Endothelial cell of umbilical vein (primary cell): Measurements from ENCODE around the gene TUT7. TPM values are rescaled to one million over a fixed set of nuclear protein-coding genes. Genes with fewer than 3 reads are reported as not detected.
A peak's percentile ranks its signal among the peaks of the same experiment; 100 is the strongest.

Experiments used
- BruUV-seq: library from RNA; stranded (reverse); fragments of 400-500 nt; replicated peaks from 2 replicates; lab custom pipeline; 2021; lab: Mats Ljungman, UMichigan
- CTCF ChIA-PET: fragments of 300-600, 350-600 bp; sonication (Branson Sonifier 250); formaldehyde crosslinking; loops from one replicate; lab custom pipeline; 2021; ENCODE audit warnings: antibody characterized with exemption, inconsistent platforms; lab: Charles Lee
- POLR2A ChIA-PET: fragments of 300-600, 350-600 bp; sonication (Branson Sonifier 250); formaldehyde crosslinking; loops from one replicate; lab custom pipeline; 2021; ENCODE audit warnings: antibody characterized with exemption, inconsistent platforms; lab: Charles Lee
- DNase-seq: peaks from one replicate; pipeline ENCODE4 v3.0.0-alpha.2; 2011; ENCODE audit warnings: low read depth, low spot score
- FAIRE-seq: peaks from 2 replicates; lab custom pipeline; 2011; peaks lifted over from hg19 to GRCh38; lab: Jason Lieb, UNC
- H2AFZ ChIP-seq: 2 replicates; pipeline ENCODE4 v1.6.0; 2012; ENCODE audit warnings: low read depth, low read length, control low read depth, inconsistent platforms
- H3K27ac ChIP-seq: 2 replicates; pipeline ENCODE4 v1.5.1; 2011; ENCODE audit warnings: low read depth, mild to moderate bottlenecking, control low read depth, low read length, moderate library complexity; ENCODE audit not compliant: insufficient read depth
- H3K27me3 ChIP-seq, 2 experiments: 2 replicates each; pipeline versions ENCODE4 v1.6.0 to v1.6.1; 2011; ENCODE audit warnings: low read length in 2 of 2, mixed read lengths in 1 of 2; ENCODE audit not compliant: control insufficient read depth in 2 of 2, insufficient read depth in 2 of 2
- H3K36me3 ChIP-seq, 2 experiments: 2 replicates in 1 of 2; 3 replicates in 1 of 2; pipeline ENCODE4 v1.5.1; 2011; ENCODE audit warnings: low read length in 2 of 2, mild to moderate bottlenecking in 1 of 2, moderate library complexity in 1 of 2; ENCODE audit not compliant: control insufficient read depth in 2 of 2, insufficient read depth in 2 of 2; ENCODE audit errors: extremely low read depth in 1 of 2
- H3K4me1 ChIP-seq: 3 replicates; pipeline ENCODE4 v1.5.1; 2011; ENCODE audit warnings: mild to moderate bottlenecking, low read length; ENCODE audit not compliant: control insufficient read depth, insufficient read depth; ENCODE audit errors: extremely low read depth
- H3K4me2 ChIP-seq: 2 replicates; pipeline ENCODE4 v1.6.1; 2011; ENCODE audit warnings: low read length, control low read depth, mixed read lengths; ENCODE audit not compliant: insufficient read depth
- H3K4me3 ChIP-seq, 3 experiments: fragments of 200-600 bp in 1 of 3; sonication (generic), shearing (Covaris generic) in 1 of 3; replicated peaks in 1 of 3; 2 replicates each; pipeline ENCODE4 v1.5.1; 2011 to 2016; ENCODE audit warnings: control low read depth in 3 of 3, low read length in 3 of 3, mild to moderate bottlenecking in 2 of 3, inconsistent platforms in 1 of 3, low read depth in 1 of 3, moderate library complexity in 1 of 3; ENCODE audit not compliant: insufficient read depth in 1 of 3
- H3K79me2 ChIP-seq: 2 replicates; pipeline ENCODE4 v1.6.0; 2012; ENCODE audit warnings: low read length, inconsistent platforms; ENCODE audit not compliant: control insufficient read depth, insufficient read depth
- H3K9ac ChIP-seq: replicated peaks from 2 replicates; pipeline ENCODE3; 2011; ENCODE audit warnings: low read length, control low read depth; ENCODE audit not compliant: insufficient read depth; ENCODE audit errors: extremely low read depth
- H3K9me1 ChIP-seq: replicated peaks from 3 replicates; pipeline ENCODE4 v1.6.0; 2011; ENCODE audit warnings: mild to moderate bottlenecking, low read length; ENCODE audit not compliant: control insufficient read depth, insufficient read depth; ENCODE audit errors: extremely low read depth
- H3K9me3 ChIP-seq: replicated peaks from 2 replicates; pipeline ENCODE4 v1.5.1; 2012; ENCODE audit warnings: low read length, inconsistent platforms; ENCODE audit not compliant: control insufficient read depth, insufficient read depth
- H4K20me1 ChIP-seq: replicated peaks from 2 replicates; pipeline ENCODE3; 2011; ENCODE audit warnings: mild to moderate bottlenecking, low read length; ENCODE audit not compliant: control insufficient read depth, insufficient read depth; ENCODE audit errors: extremely low read depth
- CTCF ChIP-seq, 2 donors: IDR thresholded peaks; 1 replicate in 1 of 2; 2 replicates in 1 of 2; pipeline ENCODE4 v1.5.1; 2011; ENCODE audit warnings: low read length in 2 of 2, mild to moderate bottlenecking in 2 of 2, moderate library complexity in 2 of 2, control low read depth in 1 of 2, inconsistent platforms in 1 of 2, low read depth in 1 of 2; ENCODE audit not compliant: insufficient read depth in 1 of 2; ENCODE audit errors: extremely low read depth in 1 of 2
- EZH2 ChIP-seq: IDR thresholded peaks from 2 replicates; pipeline ENCODE4 v1.6.1; 2012; ENCODE audit warnings: borderline replicate concordance, low read depth, mild to moderate bottlenecking, moderate library complexity, low read length, inconsistent platforms; ENCODE audit not compliant: severe bottlenecking
- FOS ChIP-seq: IDR thresholded peaks from 2 replicates; pipeline ENCODE4 v1.6.1; 2011; ENCODE audit warnings: mild to moderate bottlenecking, low read length, moderate library complexity, borderline replicate concordance; ENCODE audit not compliant: insufficient read depth
- GATA2 ChIP-seq: IDR thresholded peaks from 2 replicates; pipeline ENCODE4 v1.7.0; 2011; ENCODE audit warnings: low read depth, mild to moderate bottlenecking, moderate library complexity, mixed read lengths, low read length; ENCODE audit not compliant: insufficient read length, insufficient read depth
- JUN ChIP-seq: IDR thresholded peaks from 2 replicates; pipeline ENCODE4 v1.6.1; 2011; ENCODE audit warnings: borderline replicate concordance, low read depth; ENCODE audit not compliant: insufficient read length, insufficient read depth
- MAX ChIP-seq: IDR thresholded peaks from 2 replicates; pipeline ENCODE4 v1.6.1; 2011; ENCODE audit not compliant: insufficient read depth, insufficient read length
- MYC ChIP-seq: IDR thresholded peaks from one replicate; pipeline ENCODE4 v1.6.1; 2011; ENCODE audit warnings: mild to moderate bottlenecking, low read depth, low read length
- POLR2A ChIP-seq: IDR thresholded peaks from 2 replicates; pipeline ENCODE4 v1.6.1; 2012; ENCODE audit warnings: low read depth, mild to moderate bottlenecking, control low read depth, low read length
- POLR2AphosphoS5 ChIP-seq: IDR thresholded peaks from 2 replicates; pipeline ENCODE4 v1.6.1; 2012; ENCODE audit warnings: low read depth, mild to moderate bottlenecking, control low read depth, low read length, moderate library complexity; ENCODE audit not compliant: insufficient read depth
- dilution Hi-C: fragments of 300-500 bp; cut with MboI; formaldehyde crosslinking; loops from one replicate; pipeline ENCODE4 v1.15.0; 2019; ENCODE audit warnings: low sequenced_read_pairs; ENCODE audit not compliant: extremely low pct_ligation_motif_present
- intact Hi-C: fragments of 100-400 bp; cut with micrococcal nuclease; formaldehyde crosslinking; loops from one replicate; pipeline ENCODE4 v1.10.0; 2022
- polyA plus RNA-seq, 4 experiments: library from polyadenylated mRNA; depleted of rRNA in 3 of 4; stranded (reverse) in 3 of 4; unstranded in 1 of 4; fragments of >200 nt; gene quantifications; 2 replicates each; pipeline versions ENCODE4 v1.2.1 to v1.2.3, GENCODE V29; 2011 to 2012; ENCODE audit warnings: missing spikeins in 1 of 4
- total RNA-seq: library from RNA; stranded (reverse); gene quantifications from 2 replicates; pipeline ENCODE4 v1.2.3, GENCODE V29; 2021

Gene TUT7
- total and polyA plus RNA-seq, 2 donors (not counting 3 experiments of a cell fraction or from before 2014, with no cell fraction given): 5.1 to 19.0 TPM

GRCh38 chr9:86242071-86242470 lies 112.1 kb downstream of the TUT7 start:
- intact Hi-C loops (no loop called here), dilution Hi-C loops (no loop called here)
- POLR2A ChIA-PET: no interaction called here
- no TSS peak for BruUV-seq
- no peaks in the 10 kb centered on the region for H3K36me3 ChIP-seq
- no peak overlapping the region for H3K4me2 ChIP-seq
- H3K79me2 ChIP-seq: no peaks in the 10 kb centered on the region
- peaks cover 4% of the 10 kb centered on the region for H3K4me1 ChIP-seq
- H3K27me3 ChIP-seq: no peaks in the 10 kb centered on the region
- FAIRE-seq: peak; percentile 21
- DNase-seq: peak; percentile 53
- CTCF ChIA-PET: interaction anchor here (1.0 to 4.2 kb wide), 3 partner anchors 10 to 40 kb away, joined by 3 to 20 read pairs (median 3); no protein-coding TSS in a partner anchor
- no peak overlapping the region for H3K9ac ChIP-seq
- H3K4me3 ChIP-seq: no peak overlapping the region
- no peak for TF ChIP-seq FOS
- no peak for TF ChIP-seq POLR2A
- TF ChIP-seq JUN: no peak
- TF ChIP-seq POLR2AphosphoS5: no peak
- TF ChIP-seq EZH2: no peak
- no peak for TF ChIP-seq MYC
- TF ChIP-seq MAX: no peak
- TF ChIP-seq CTCF (IDR thresholded peaks at IDR 0.05; ENCODE audit: extremely low read depth in 1 of 2, insufficient read depth in 1 of 2, low read depth in 1 of 2, low read length in 2 of 2): no peak
- TF ChIP-seq GATA2: no peak
- no peaks in the 10 kb centered on the region for H3K9me3 ChIP-seq
- H2AFZ ChIP-seq: peak overlapping the region; percentile 67
- no peak overlapping the region for H3K27ac ChIP-seq
- no peaks in the 10 kb centered on the region for H3K9me1 ChIP-seq
- no peaks in the 10 kb centered on the region for H4K20me1 ChIP-seq
